ENCODE measurements around the gene NTN1.

NTN1 gene

GRCh38 chr17:9038380-9038779, 17.1 kb downstream of the NTN1 start:
- no peak for DNase-seq

DNA sequence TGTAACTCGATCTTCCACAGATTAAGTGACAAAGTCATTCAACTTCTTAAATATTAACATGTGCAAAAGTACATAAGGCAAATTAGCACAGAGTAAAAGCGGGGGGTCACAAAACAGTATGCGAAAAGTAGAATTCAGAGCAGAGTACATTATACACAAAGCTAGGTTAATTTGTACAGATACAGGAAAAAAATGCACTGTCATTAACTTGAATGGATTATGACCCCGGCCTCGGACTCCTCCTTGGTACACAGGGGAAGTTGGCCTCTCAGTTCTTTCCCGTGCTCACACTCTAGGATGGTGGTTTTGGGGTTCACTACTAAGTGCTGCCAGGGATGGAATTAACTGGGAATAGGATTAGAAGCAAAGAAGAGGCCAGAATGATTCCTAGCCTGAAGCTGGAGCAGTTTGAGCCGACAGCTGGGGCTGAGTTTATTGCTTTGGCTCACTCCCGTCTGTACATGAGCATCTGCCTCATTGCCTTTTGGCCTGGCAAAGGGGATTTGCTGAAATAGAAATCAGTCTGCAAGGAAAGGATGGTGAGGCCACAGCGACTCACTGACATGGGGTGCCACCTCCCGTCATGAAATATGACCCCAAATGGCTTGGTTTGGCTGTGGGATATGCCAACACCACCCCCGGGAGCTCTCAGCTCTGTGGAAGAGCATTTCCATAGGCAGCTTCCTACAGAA, 23.6 kb downstream of the NTN1 start:
- no peak for DNase-seq

DNA sequence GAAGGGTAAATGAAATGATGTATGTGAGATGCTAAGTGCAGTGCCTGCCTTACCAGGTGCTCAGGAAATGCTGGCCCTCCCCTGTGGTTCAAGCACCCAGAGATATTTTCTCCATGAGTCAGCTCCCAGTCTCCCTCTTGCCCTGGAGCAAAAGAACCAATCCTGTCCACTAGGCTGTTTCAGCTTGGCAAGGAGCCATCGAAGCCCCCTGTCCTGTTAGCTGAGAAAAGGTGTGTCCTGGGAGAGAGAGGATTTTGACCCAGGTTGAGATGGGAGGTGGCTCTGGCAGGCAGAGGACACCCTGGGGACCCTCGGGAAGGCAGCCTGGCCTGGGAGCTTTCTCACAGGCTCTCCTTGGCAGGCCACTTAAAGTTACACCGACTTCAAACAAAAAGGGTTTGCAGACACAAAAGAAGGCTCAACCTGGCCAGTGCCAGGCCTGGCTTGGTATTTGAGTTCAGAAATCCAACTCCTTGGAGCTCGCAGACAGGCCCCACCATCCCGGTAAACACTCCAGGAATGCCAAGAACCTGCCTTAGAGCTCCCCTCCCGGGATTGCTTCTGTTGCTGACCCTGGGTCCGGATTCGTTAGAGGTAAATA, 29.6 kb downstream of the NTN1 start:
- no peak for DNase-seq

- DNase-seq: no peak
Observed at GRCh38 chr17:9051561-9051960, 30.3 kb downstream of the NTN1 start.

DNA sequence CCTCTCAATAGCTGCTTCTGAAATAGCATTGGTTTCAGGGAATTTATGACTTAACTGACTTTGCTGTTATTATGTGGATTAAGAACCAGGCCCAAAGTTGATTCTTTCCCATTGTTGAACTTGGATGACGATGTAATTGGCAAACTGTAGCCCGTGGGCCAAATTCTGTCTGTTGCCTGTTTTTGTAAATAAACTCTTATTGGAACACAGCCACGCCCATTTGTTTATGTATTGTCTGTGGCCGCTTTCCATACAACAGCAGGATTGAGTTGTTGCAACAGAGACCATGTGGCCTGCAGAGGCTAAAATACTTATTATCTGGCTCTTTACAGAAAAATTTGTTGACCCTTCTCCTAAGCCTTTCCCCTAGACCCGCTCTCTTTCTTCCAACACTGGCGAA, 31.6 kb downstream of the NTN1 start:
- DNase-seq: no peak

GRCh38 chr17:9053406-9053805, 32.1 kb downstream of the NTN1 start:
- no peak for DNase-seq

DNA sequence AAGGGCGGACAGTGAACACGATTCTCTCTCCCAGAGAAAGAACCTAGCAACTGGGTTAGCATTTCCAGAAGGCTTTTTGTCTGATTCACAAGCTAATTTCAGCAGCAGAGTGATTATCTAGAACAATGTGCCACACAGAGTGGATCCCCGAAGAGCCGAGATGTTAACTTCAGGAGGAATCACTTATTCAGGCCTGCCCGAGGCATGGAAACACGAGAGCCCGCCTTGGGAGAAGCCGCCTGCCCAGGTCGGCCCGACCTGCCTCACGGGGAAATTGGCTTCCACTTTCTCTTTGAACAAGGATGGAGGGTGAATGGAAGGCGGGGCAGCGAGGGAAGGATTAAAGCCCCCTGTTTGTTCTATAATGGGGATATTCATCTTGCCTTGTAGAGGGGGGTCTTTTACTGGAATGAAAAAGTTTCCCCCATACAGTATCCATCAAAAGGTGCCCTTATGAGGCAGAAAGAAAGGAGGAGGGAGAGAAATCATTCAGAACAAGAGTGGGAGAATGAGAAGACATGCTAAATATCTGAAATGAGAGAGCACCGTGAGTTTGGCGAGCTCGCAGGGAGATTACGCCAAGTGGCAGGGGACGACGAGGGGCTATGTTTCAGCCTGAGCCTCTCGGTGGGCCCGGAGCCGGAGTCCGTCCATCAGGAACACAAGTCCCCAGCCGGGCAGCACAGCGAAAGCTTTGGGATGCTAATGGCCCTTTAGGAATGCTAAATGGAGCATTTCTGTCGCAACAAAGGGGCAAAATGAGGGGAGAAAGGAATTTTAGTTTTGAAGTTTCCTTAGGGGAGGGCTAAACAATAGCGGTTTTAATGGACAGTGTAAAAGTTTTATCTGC, 33.0 kb downstream of the NTN1 start:
- DNase-seq: no peak

- no peak for DNase-seq
Observed at GRCh38 chr17:9055281-9055680, 34.0 kb downstream of the NTN1 start.

- DNase-seq: no peak
Observed at GRCh38 chr17:9056566-9056965, 35.3 kb downstream of the NTN1 start.

- no peak for DNase-seq
Observed at GRCh38 chr17:9057310-9057709, 36.0 kb downstream of the NTN1 start.

- no peak for DNase-seq
Observed at GRCh38 chr17:9062399-9062902, 41.1 kb downstream of the NTN1 start.

DNA sequence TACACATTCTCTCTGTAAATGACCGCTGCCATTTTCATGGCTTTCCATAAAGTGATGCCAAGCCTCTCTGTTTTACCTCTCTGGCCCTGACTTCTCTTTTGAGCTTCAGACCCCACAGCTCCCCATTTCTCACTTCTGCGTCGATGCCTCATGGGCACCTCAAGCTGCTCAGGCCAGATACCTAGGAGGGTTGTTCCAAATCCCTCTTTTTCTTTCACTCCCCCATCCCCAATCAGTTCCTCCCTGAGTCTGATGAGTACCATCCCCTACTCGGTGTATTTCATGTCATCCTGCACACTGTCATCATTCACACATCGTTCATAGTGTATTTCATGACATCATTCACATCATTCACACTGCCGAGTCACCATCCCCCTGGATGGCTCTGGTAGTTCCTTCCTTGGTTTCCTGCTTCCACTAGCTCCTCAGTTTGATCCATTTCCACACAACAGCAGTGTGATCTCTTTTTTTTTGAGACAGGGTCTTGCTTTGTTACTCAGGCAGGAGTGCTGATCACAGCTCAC, 43.1 kb downstream of the NTN1 start:
- no peak for DNase-seq

GRCh38 chr17:9071016-9071415, 49.7 kb downstream of the NTN1 start:
- no peak for DNase-seq

- no peak for DNase-seq
Observed at GRCh38 chr17:9071811-9072498, 50.6 kb downstream of the NTN1 start.

DNA sequence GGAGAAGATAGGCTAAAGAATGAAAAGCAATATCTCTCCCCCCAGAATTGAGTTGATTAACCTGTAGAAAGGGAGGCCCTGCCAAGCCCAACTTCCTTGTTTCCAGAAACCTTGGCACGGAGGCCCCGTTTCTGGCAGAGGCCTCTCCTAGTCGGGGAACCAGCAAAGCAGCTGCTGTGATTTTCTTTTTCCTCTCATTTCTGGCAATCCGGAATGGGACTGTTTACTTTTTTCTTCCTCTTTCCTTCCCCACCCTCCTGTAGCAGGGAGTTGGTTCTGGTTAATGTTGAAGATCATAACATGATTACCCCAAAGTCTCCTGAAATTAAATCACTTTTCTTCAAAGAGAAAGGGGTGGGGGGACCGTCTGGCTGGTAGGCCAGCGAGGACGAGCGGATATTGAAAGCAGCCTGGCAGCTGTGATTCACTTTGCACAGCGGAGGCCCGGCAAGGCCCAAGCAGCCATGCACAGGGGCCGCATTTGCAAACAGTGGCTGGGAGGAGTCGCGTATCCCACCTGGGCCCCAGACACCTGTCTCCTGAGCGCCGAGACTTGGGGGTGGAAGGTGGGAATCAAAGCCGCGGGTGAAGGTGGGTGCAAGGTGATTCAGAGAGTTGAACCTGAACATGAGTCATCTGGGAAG, 51.5 kb downstream of the NTN1 start:
- DNase-seq: no peak

GRCh38 chr17:9074131-9074530, 52.8 kb downstream of the NTN1 start:
- no peak for DNase-seq

DNA sequence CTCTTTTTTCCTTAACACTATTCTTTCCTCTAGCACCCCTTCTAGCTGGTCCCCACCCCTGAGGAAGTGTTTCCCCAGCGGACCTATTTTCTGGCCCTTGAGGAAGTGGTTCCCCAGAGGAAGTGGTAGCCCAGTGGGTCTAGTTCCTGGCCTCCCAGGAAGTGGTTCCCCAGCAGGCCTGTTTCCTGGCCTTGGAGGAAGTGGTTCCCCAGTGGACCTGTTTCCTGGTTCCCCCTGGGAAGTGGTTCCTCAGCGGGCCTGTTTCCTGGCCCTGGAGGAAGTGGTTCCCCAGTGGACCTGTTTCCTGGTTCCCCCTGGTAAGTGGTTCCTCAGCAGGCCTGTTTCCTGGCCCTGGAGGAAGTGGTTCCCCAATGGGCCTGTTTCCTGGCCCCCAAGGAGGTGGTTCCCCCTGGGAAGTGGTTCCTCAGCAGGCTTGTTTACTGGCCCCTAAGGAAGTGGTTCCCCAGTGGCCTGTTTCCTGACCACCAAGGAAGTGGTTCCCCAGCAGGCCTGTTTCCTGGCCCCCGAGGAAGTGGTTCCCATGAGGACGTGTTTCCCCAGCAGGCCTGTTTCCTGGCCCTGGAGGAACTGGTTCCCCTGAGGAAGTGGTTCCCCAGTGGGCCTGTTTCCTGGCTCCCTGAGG, 58.3 kb downstream of the NTN1 start:
- no peak for DNase-seq

DNA sequence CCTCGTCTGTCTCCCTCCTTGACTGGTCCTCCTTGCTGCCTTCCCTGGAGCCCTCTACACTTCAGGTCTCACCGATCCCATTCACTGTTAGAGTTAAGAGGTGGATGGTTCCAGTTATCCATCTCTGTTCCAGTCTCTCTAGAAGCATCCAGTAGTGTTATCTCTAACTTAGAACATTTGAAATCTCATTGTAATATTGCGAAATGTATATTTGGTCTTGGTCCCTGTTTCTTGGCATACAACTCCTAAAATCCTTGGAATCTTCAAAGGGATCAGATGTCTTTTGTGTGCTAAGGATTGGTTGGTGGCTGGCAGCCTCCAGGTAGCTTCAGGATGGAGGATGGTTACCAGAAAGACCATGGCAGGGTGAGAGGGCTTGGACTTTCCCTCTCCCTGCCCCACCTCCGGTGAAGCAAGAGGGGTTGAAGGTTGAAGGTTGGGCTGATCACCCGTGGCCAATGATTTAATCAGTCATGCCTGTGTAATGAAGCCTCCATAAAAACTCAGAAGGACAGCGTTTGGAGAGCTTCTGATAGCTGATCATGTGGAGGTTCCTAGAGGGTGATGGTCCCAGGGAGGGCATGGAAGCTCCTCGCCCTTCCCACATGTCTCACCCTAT, 59.1 kb downstream of the NTN1 start:
- DNase-seq: no peak

- no peak for DNase-seq
Observed at GRCh38 chr17:9080983-9081382, 59.7 kb downstream of the NTN1 start.

- DNase-seq: no peak
Observed at GRCh38 chr17:9086577-9086976, 65.3 kb downstream of the NTN1 start.

- DNase-seq: no peak
Observed at GRCh38 chr17:9087921-9088320, 66.6 kb downstream of the NTN1 start.

All from KG1 (cell line).